DND-41 (cell line): Measurements from ENCODE around the gene TREH.

Experiments used
- ATAC-seq: fragments of 200-7000 bp; cut with Tn5 transposase; 3 replicates; pipeline ENCODE4 v1.9.1; 2021; ENCODE audit warnings: low read depth; ENCODE audit not compliant: insufficient read depth
- DNase-seq: peaks from one replicate; pipeline ENCODE4 v3.0.0-alpha.2; 2020
- H2AFZ ChIP-seq: 2 replicates; pipeline ENCODE4 v1.6.0; 2012; ENCODE audit warnings: low read depth, low read length
- H3K27ac ChIP-seq: 2 replicates; pipeline ENCODE4 v1.5.1; 2012; ENCODE audit warnings: low read length, inconsistent platforms
- H3K27me3 ChIP-seq: fragments of 200-600 bp; sonication (generic); 2 replicates; pipeline ENCODE4 v1.6.0; 2012; ENCODE audit warnings: low read length, mild to moderate bottlenecking, inconsistent platforms; ENCODE audit not compliant: insufficient read depth, poor library complexity
- H3K36me3 ChIP-seq: 2 replicates; pipeline ENCODE4 v1.5.1; 2012; ENCODE audit warnings: low read length, inconsistent platforms; ENCODE audit not compliant: insufficient read depth
- H3K4me1 ChIP-seq: 2 replicates; pipeline ENCODE4 v1.5.1; 2012; ENCODE audit warnings: mild to moderate bottlenecking, low read length; ENCODE audit not compliant: insufficient read depth
- H3K4me2 ChIP-seq: 2 replicates; pipeline ENCODE4 v1.6.0; 2012; ENCODE audit warnings: mild to moderate bottlenecking, moderate library complexity, low read length, inconsistent platforms; ENCODE audit not compliant: insufficient read depth
- H3K4me3 ChIP-seq, 2 experiments: fragments of 200-600 bp in 1 of 2; shearing (Covaris generic) in 1 of 2; 2 replicates each; pipeline ENCODE4 v1.5.1; 2012 to 2016; ENCODE audit warnings: inconsistent platforms in 2 of 2, low read length in 2 of 2, mild to moderate bottlenecking in 2 of 2, low read depth in 1 of 2, moderate library complexity in 1 of 2
- H3K79me2 ChIP-seq: 2 replicates; pipeline ENCODE4 v1.6.0; 2012; ENCODE audit warnings: low read length, inconsistent platforms; ENCODE audit not compliant: insufficient read depth
- H3K9ac ChIP-seq: 2 replicates; pipeline ENCODE4 v1.6.0; 2012; ENCODE audit warnings: low read depth, mild to moderate bottlenecking, inconsistent platforms, low read length, moderate library complexity
- H3K9me3 ChIP-seq: 2 replicates; pipeline ENCODE4 v1.5.1; 2012; ENCODE audit warnings: low read length, moderate library complexity, mild to moderate bottlenecking, inconsistent platforms; ENCODE audit not compliant: insufficient read depth, severe bottlenecking
- H4K20me1 ChIP-seq: 2 replicates; pipeline ENCODE4 v1.6.0; 2012; ENCODE audit warnings: low read length; ENCODE audit not compliant: insufficient read depth
- CTCF ChIP-seq: IDR thresholded peaks from 2 replicates; pipeline ENCODE4 v1.5.1; 2012; ENCODE audit warnings: borderline replicate concordance, low read length, moderate library complexity, mild to moderate bottlenecking; ENCODE audit not compliant: poor library complexity, severe bottlenecking; ENCODE audit errors: extremely low read depth
- EZH2 ChIP-seq: IDR thresholded peaks from 3 replicates; pipeline ENCODE4 v1.6.1; 2012; ENCODE audit warnings: borderline replicate concordance, low read depth, mild to moderate bottlenecking, moderate library complexity, low read length, inconsistent platforms; ENCODE audit not compliant: severe bottlenecking

TREH gene

GRCh38 chr11:118610773-118611432 lies 68.5 kb downstream of the TREH start:
- Histone ChIP-seq H3K27ac (no peak overlapping the region), H3K4me1 (peaks cover 24% of the 10 kb centered on the region), H3K9me3 (no peaks in the 10 kb centered on the region), H3K36me3 (no peaks in the 10 kb centered on the region), H3K4me3 (no peak overlapping the region), H4K20me1 (peaks cover 11% of the 10 kb centered on the region), H3K79me2 (no peaks in the 10 kb centered on the region), H3K27me3 (peaks cover 76% of the 10 kb centered on the region), H3K9ac (no peak overlapping the region), H2AFZ (no peak overlapping the region), H3K4me2 (peak overlapping the region; percentile 46)
- peak; percentile 66 for ATAC-seq
- no peak for TF ChIP-seq EZH2
- peak; percentile 84 for TF ChIP-seq CTCF
- peak; percentile 64 for DNase-seq

- ATAC-seq = no peak
- Histone ChIP-seq H3K4me3 (no peak overlapping the region), H3K79me2 (no peaks in the 10 kb centered on the region), H3K9ac (no peak overlapping the region), H3K27ac (no peak overlapping the region), H2AFZ (no peak overlapping the region), H3K27me3 (peaks cover 79% of the 10 kb centered on the region), H3K9me3 (no peaks in the 10 kb centered on the region), H4K20me1 (peaks cover 11% of the 10 kb centered on the region), H3K4me1 (peaks cover 24% of the 10 kb centered on the region), H3K36me3 (no peaks in the 10 kb centered on the region), H3K4me2 (peak overlapping the region; percentile 46)
- TF ChIP-seq EZH2 (no peak), CTCF (no peak)
- no peak for DNase-seq
Observed at GRCh38 chr11:118610225-118610772, 69.2 kb downstream of the TREH start.

- Histone ChIP-seq H3K27ac (no peak overlapping the region), H3K9me3 (no peaks in the 10 kb centered on the region), H3K36me3 (no peaks in the 10 kb centered on the region), H3K9ac (no peak overlapping the region), H3K4me3 (no peak overlapping the region), H3K4me2 (no peak overlapping the region), H4K20me1 (peaks cover 11% of the 10 kb centered on the region), H3K4me1 (peaks cover 24% of the 10 kb centered on the region), H3K79me2 (no peaks in the 10 kb centered on the region), H2AFZ (no peak overlapping the region), H3K27me3 (peaks cover 78% of the 10 kb centered on the region)
- ATAC-seq (peak; percentile 29), DNase-seq (no peak)
- no peak for TF ChIP-seq CTCF
- TF ChIP-seq EZH2 = no peak
Observed at GRCh38 chr11:118609380-118610224, 69.8 kb downstream of the TREH start.
